ENCODE measurements around the gene CNTNAP5. TPM values are rescaled to one million over a fixed set of nuclear protein-coding genes. Genes with fewer than 3 reads are reported as not detected.

CNTNAP5 gene
- total RNA-seq, 1 experiment from 2014 or later: 0.48 TPM

DNA sequence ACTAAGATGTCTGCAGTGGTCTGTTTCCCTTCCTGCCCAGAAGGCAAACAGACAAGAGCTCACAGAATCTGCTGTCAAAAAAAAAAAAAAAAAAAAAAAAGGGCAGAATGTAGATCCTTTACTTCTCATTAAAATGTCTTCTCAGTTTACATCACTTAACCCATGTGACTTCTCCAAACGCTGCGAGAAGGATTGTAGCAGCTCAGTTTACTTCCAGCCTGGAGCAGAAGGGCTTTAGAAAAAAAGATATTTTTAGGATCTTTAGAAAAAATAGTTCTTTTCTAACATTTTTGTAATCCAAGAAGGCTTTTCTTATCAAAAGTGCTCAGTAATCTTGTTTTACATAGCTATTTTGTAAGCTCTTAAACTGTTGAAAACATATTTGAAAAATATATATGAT, 425.4 kb downstream of the CNTNAP5 start:
- H3K14ac ChIP-seq (ENCODE audit: insufficient read depth, low read length): no peak overlapping the region
- H2AK5ac ChIP-seq (ENCODE audit: insufficient read length, low read length): no peak overlapping the region
- DNase-seq: no peak
- Mint-ChIP-seq H3K36me3 (ENCODE audit: insufficient read depth in 1 of 3, low read depth in 3 of 3) (peaks cover 0 to 9% (median 4%) of the 10 kb centered on the region in 3 experiments; a peak in 3 of 7 replicates), H3K27me3 (ENCODE audit: low read depth) (no peaks in the 10 kb centered on the region), H3K4me1 (peaks cover 9 to 10% of the 10 kb centered on the region in 2 experiments), H3K9me3 (peaks cover 8 to 13% of the 10 kb centered on the region in 2 experiments), H3K4me3 (no peak overlapping the region), H3K27ac (no peak overlapping the region)
- no peak overlapping the region for H2BK15ac ChIP-seq (ENCODE audit: low read depth, low read length)
- TF ChIP-seq, protein P1, sequence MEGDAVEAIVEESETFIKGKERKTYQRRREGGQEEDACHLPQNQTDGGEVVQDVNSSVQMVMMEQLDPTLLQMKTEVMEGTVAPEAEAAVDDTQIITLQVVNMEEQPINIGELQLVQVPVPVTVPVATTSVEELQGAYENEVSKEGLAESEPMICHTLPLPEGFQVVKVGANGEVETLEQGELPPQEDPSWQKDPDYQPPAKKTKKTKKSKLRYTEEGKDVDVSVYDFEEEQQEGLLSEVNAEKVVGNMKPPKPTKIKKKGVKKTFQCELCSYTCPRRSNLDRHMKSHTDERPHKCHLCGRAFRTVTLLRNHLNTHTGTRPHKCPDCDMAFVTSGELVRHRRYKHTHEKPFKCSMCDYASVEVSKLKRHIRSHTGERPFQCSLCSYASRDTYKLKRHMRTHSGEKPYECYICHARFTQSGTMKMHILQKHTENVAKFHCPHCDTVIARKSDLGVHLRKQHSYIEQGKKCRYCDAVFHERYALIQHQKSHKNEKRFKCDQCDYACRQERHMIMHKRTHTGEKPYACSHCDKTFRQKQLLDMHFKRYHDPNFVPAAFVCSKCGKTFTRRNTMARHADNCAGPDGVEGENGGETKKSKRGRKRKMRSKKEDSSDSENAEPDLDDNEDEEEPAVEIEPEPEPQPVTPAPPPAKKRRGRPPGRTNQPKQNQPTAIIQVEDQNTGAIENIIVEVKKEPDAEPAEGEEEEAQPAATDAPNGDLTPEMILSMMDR (conservative IDR thresholded peaks at IDR 0.05): no peak
- H3K27me3 ChIP-seq (ENCODE audit: insufficient read depth, low read length): no peaks in the 10 kb centered on the region
- no peaks in the 10 kb centered on the region for H4K20me1 ChIP-seq (ENCODE audit: control insufficient read depth, insufficient read depth, insufficient read length)
- WGBS (ENCODE audit: extremely low coverage, insufficient read length, low lambda C conversion rate): no CpG with 5 or more reads among the region's 2 CpGs
- H3T11ph ChIP-seq (ENCODE audit: low read length): no peak overlapping the region
- H3K4me2 ChIP-seq (ENCODE audit: insufficient read depth, insufficient read length, low read length): no peak overlapping the region
- no peaks in the 10 kb centered on the region for H3K79me1 ChIP-seq (ENCODE audit: insufficient read depth, low read depth, low read length, poor library complexity, severe bottlenecking)
- no peaks in the 10 kb centered on the region for H3K9me3 ChIP-seq (ENCODE audit: control insufficient read depth, low read depth, low read length)
- no peak overlapping the region for H3K18ac ChIP-seq (ENCODE audit: insufficient read length, low read depth, low read length)
- no peak overlapping the region for H2BK20ac ChIP-seq (ENCODE audit: low read depth, low read length, poor library complexity, severe bottlenecking)
- no peak overlapping the region for H3K9ac ChIP-seq (ENCODE audit: extremely low read depth, insufficient read length, low read length)
- no peak overlapping the region for H3K27ac ChIP-seq (ENCODE audit: insufficient read length, low read depth, low read length)
- H4K5ac ChIP-seq (ENCODE audit: insufficient read length, low read depth, low read length): no peak overlapping the region
- no peak overlapping the region for H2BK12ac ChIP-seq (ENCODE audit: insufficient read length, low read depth, low read length)
- H3K56ac ChIP-seq (ENCODE audit: insufficient read length, low read depth, low read length): no peak overlapping the region
- H3K79me2 ChIP-seq (ENCODE audit: insufficient read depth, low read length): no peaks in the 10 kb centered on the region
- H3K23me2 ChIP-seq (ENCODE audit: insufficient read length, low read depth, low read length, poor library complexity, severe bottlenecking): no peaks in the 10 kb centered on the region
- no peak overlapping the region for H2BK5ac ChIP-seq (ENCODE audit: insufficient read length, low read length)
- H3K4me1 ChIP-seq (ENCODE audit: insufficient read depth, low read length): no peaks in the 10 kb centered on the region
- no peak overlapping the region for H3K4ac ChIP-seq (ENCODE audit: low read depth, low read length)
- H2AFZ ChIP-seq (ENCODE audit: low read length): no peak overlapping the region
- H2BK120ac ChIP-seq (ENCODE audit: low read depth, low read length, poor library complexity, severe bottlenecking): no peak overlapping the region
- no peak overlapping the region for H4K8ac ChIP-seq (replicated peaks; ENCODE audit: insufficient read length, low read depth, low read length)
- no peak overlapping the region for H4K91ac ChIP-seq (ENCODE audit: insufficient read length, low read depth, low read length)
- H3K23ac ChIP-seq (ENCODE audit: insufficient read length, low read depth, low read length): no peak overlapping the region
